HG03520 (cell line): ENCODE data around the gene LMX1B.

Experiments
- ATAC-seq: cut with Tn5 transposase; IDR thresholded peaks from one replicate; pipeline ENCODE4 v1.9.1; 2021; ENCODE audit warnings: mild to moderate bottlenecking, moderate library complexity; ENCODE audit not compliant: unreplicated experiment

LMX1B gene

GRCh38 chr9:126674365-126675146 is 60.8 kb downstream of the LMX1B start:
- no peak for ATAC-seq

DNA sequence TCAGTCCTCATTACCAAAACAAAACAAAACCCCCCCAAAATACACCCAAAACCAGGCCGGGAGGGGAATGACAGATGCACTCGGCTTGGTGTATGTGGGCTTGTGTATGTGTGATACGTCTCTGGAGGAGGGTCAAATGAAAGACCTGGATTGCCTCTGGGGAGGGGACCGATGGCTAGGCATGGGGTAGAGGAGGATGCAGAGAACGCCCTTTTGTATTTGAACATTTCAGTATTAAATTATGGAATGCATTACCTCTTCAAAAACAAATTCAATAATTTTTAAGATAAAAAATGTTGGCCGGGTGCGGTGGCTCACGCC is 61.4 kb downstream of the LMX1B start:
- no peak for ATAC-seq

DNA sequence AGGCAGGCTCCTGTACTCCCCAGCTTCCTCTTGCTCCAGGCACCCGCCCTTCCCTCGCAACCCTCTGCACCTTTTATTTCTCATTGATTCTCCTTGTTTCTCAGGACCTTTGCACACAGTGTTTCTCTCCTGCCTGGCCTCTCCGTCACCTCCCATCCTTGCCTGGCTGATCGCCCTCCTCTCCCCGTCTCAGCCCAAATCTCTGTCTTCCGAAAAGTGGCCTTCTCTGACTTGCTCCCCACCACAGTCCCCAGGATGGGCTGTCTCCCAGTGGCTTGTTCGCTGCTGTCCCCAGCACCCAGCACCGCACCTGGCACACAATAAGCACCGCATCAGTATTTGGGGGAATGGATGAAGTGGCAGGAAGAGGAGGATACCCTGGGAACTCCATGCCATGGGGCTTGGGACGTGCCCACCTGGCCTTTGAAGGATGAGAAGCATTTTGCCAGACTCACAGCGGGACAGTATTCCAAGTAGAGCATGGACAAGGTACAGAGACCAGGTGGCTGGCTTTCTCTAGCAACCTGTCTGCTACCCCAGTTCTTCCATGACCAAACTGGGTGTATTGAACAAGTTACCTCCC is 62.5 kb downstream of the LMX1B start:
- no peak for ATAC-seq

DNA sequence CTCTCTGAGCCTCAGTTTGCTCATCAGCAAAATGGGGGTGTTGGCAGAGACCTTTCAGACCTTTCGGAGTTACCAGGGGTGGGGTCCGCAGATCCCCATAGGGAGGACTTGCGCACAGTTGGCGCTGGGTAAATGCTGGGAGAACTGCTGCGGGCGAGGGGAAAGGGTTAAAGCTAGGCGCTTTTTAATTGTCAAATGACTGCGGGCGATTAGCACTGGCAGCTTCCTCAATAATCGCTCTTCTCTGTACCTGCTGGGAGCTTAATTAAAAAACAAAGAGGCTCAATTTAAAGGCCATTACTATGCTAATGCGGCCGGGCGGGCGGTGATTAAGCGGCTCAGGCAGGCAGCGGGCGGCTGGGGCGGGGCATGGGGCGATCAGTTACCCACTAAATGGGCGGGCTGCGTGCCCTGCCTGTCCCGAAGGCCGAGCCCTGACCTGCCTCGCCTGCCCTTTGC is 63.0 kb downstream of the LMX1B start:
- ATAC-seq: no peak

DNA sequence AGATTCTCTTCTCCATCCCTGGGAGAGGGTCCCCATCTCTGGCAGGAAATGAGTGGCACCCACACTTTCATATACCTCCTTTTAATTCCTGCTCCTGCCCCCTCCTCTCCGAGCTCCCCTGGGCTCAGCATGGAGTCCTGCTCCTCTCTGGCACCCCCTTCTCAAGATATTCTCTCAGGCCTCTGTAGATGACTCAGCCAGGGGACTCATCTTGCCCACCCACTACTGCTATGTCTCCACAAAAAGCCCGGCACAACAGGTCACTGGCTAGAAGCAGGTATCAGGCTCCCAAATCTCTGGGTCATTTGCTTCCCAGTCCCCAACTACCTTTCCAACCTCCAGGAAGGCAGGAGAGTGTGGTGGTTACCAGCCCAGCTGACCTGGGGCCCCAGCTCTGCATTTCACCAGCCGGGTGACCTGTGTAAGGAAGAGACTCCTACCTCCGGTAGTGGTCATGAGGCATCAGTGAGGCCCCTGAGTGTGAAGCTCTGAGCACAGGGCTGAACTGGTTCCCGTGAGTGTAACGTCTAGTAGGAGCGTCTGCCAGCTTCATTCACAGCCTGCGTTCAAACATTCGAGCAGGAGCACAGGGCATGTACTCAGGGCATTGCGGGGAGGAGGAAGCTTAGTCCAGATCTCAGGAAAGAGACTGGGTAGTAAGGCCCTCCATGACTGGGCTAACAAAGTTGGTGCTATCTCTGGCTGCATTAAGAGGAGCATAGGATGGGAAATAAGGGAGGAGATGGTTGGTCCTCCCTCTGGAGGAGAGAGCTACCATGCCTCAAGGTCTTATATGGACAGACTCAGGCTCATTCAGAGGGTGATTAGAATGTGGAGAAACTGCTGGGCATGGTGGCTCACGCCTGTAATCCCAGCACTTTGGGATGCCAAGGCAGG is 63.7 kb downstream of the LMX1B start:
- ATAC-seq: no peak

- no peak for ATAC-seq
Measured at GRCh38 chr9:126678989-126679388, 65.3 kb downstream of the LMX1B start.

- ATAC-seq: no peak
Measured at GRCh38 chr9:126681336-126681735, 67.6 kb downstream of the LMX1B start.

- no peak for ATAC-seq
Measured at GRCh38 chr9:126682113-126682810, 68.5 kb downstream of the LMX1B start.

GRCh38 chr9:126682928-126683697 is 69.4 kb downstream of the LMX1B start:
- ATAC-seq: no peak

GRCh38 chr9:126683698-126684044 is 69.9 kb downstream of the LMX1B start:
- ATAC-seq: no peak

DNA sequence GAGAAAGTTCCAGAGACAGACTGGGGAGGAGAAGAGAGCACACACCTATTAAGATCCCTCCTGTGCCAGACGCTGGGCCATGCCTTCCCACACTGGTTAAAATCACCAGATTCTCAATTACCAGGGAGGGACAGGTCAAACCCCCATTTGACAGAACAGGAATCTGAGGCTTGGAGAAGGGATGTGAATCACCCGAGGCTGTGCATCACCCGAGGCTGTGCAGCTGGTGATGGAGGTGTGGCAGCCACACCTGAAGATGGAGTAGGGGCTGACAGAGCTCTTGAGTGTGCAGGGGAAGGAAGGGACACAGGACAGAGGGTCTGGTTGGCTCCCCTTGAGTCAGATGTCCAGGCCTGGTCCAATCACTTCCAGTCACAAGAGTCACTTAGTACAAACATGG is 70.6 kb downstream of the LMX1B start:
- no peak for ATAC-seq

DNA sequence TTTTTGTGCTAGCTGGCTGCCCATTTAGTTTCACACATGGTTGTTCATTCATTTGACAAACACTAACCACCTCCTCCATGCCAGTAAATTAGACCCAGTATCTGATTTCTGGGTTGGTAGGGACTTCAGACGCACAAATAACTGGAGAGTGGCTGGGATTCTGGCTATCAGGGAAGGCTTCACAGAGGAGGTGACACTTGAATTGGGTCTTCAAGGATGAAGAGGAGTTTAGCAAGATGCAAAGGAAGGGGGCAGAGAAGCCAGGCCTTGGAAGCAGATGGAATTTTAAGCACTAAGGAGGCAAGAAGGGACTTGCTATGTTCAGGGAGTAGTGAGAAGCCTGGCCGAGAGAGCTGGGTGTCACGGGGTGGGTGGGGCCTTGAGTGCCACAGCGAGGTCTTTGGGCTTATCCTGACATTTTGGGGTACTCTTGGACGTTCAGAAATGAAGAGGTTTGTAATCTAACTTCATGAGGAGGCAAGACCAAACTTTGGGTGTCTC is 71.3 kb downstream of the LMX1B start:
- no peak for ATAC-seq

GRCh38 chr9:126687930-126688461 is 74.3 kb downstream of the LMX1B start:
- ATAC-seq: no peak

DNA sequence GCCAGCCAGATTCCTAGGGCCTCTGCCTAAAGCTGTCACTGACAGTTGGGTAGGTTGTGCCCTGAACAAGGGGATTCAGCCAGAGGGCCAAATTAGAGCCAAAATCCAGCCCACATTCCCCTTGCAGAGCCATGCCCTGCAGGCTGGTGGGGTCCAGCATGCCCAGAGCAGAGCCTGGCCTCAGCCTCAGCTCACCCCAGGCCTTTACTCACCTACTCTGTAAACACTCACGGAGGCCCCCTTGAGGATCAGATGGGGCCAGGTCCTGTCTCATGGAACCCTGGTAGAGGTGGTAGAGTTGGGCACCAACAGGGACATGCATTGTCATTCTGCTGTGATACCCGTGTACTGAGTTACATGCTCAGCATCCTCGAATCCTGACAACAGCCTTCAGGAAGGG is 74.9 kb downstream of the LMX1B start:
- no peak for ATAC-seq

GRCh38 chr9:126689027-126689825 is 75.5 kb downstream of the LMX1B start:
- no peak for ATAC-seq

- no peak for ATAC-seq
Measured at GRCh38 chr9:126690431-126691051, 76.8 kb downstream of the LMX1B start.

- ATAC-seq: no peak
Measured at GRCh38 chr9:126692041-126692758, 78.5 kb downstream of the LMX1B start.

GRCh38 chr9:126692759-126693427 is 79.2 kb downstream of the LMX1B start:
- no peak for ATAC-seq
